Thyroid gland (tissue), 4 donors: ENCODE results near the gene NCKAP5.

Experiments
- POLR2A ChIP-seq, 2 donors: fragments of 450-650 bp; IDR thresholded peaks; one replicate each; pipeline ENCODE4 v1.6.1; 2017; ENCODE audit warnings: antibody characterized with exemption in 2 of 2, mild to moderate bottlenecking in 2 of 2, moderate library complexity in 1 of 2
- TF ChIP-seq, protein P1 (sequence below), 6 experiments: fragments of 200-600 bp in 3 of 6; fragments of 450-650 bp in 3 of 6; sonication (generic) in 3 of 6; IDR thresholded peaks; one replicate each; pipeline ENCODE4 v1.5.1; 2016 to 2019; ENCODE audit warnings: antibody characterized with exemption in 6 of 6, mild to moderate bottlenecking in 2 of 6, inconsistent platforms in 1 of 6, moderate library complexity in 1 of 6

DNA sequence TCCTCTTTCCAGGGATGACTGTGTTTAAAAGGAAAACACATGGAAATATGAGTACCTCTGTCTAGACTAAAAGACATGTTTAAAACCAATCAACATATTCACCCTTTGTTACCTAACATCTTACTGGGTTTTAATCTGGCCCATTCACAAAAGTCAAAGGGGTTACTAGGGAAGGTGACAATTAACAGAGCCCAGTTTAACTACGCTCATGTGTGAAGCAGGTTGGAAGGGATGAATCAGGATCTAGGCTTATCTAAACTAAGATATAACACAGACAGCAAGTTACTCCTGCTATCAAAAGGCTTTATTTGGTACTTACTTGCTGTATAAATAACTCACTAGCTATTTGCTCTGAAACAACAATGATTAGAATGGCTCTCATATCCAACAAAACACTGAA lies 337.0 kb downstream of the NCKAP5 start:
- TF ChIP-seq, protein P1, sequence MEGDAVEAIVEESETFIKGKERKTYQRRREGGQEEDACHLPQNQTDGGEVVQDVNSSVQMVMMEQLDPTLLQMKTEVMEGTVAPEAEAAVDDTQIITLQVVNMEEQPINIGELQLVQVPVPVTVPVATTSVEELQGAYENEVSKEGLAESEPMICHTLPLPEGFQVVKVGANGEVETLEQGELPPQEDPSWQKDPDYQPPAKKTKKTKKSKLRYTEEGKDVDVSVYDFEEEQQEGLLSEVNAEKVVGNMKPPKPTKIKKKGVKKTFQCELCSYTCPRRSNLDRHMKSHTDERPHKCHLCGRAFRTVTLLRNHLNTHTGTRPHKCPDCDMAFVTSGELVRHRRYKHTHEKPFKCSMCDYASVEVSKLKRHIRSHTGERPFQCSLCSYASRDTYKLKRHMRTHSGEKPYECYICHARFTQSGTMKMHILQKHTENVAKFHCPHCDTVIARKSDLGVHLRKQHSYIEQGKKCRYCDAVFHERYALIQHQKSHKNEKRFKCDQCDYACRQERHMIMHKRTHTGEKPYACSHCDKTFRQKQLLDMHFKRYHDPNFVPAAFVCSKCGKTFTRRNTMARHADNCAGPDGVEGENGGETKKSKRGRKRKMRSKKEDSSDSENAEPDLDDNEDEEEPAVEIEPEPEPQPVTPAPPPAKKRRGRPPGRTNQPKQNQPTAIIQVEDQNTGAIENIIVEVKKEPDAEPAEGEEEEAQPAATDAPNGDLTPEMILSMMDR (IDR thresholded peaks at IDR 0.05): no peak
- no peak for TF ChIP-seq POLR2A (IDR thresholded peaks at IDR 0.05)
